H9 (cell line): ENCODE results near the gene DHCR24. TPM values are rescaled to one million over a fixed set of nuclear protein-coding genes. Genes with fewer than 3 reads are reported as not detected.

Experiments
- DNase-seq: peaks from one replicate; pipeline ENCODE4 v3.0.0-alpha.2; 2017
- H2AFZ ChIP-seq: one replicate; pipeline ENCODE4 v1.6.1; 2013; ENCODE audit warnings: mild to moderate bottlenecking, low read length, control low read depth, moderate library complexity
- H2AK5ac ChIP-seq: 2 replicates; pipeline ENCODE4 v1.6.1; 2013; ENCODE audit warnings: low read length, control low read depth, mixed read lengths; ENCODE audit not compliant: insufficient read length
- H2BK120ac ChIP-seq: one replicate; pipeline ENCODE4 v1.6.1; 2013; ENCODE audit warnings: low read depth, mild to moderate bottlenecking, low read length, control low read depth, inconsistent platforms; ENCODE audit not compliant: poor library complexity, severe bottlenecking
- H2BK12ac ChIP-seq: 2 replicates; pipeline ENCODE4 v1.6.1; 2013; ENCODE audit warnings: low read length, control low read depth, mixed read lengths, low read depth; ENCODE audit not compliant: insufficient read length
- H2BK15ac ChIP-seq: 2 replicates; pipeline ENCODE4 v1.6.1; 2013; ENCODE audit warnings: low read depth, low read length, control low read depth
- H2BK20ac ChIP-seq: one replicate; pipeline ENCODE4 v1.6.1; 2013; ENCODE audit warnings: low read depth, mild to moderate bottlenecking, low read length, control low read depth, inconsistent platforms; ENCODE audit not compliant: poor library complexity, severe bottlenecking
- H2BK5ac ChIP-seq: 2 replicates; pipeline ENCODE4 v1.6.1; 2013; ENCODE audit warnings: low read length, control low read depth, mixed read lengths; ENCODE audit not compliant: insufficient read length
- H3K14ac ChIP-seq: 2 replicates; pipeline ENCODE4 v1.6.1; 2013; ENCODE audit warnings: low read length, control low read depth; ENCODE audit not compliant: insufficient read depth
- H3K18ac ChIP-seq: 2 replicates; pipeline ENCODE4 v1.6.1; 2013; ENCODE audit warnings: low read depth, mild to moderate bottlenecking, mixed read lengths, low read length, control low read depth; ENCODE audit not compliant: insufficient read length
- H3K23ac ChIP-seq: 2 replicates; pipeline ENCODE4 v1.6.1; 2013; ENCODE audit warnings: low read length, control low read depth, mixed read lengths, low read depth; ENCODE audit not compliant: insufficient read length
- H3K23me2 ChIP-seq: 2 replicates; pipeline ENCODE4 v1.6.1; 2013; ENCODE audit warnings: low read depth, mild to moderate bottlenecking, mixed read lengths, low read length, control low read depth; ENCODE audit not compliant: insufficient read length, poor library complexity, severe bottlenecking
- H3K27ac ChIP-seq: 2 replicates; pipeline ENCODE4 v1.5.1; 2013; ENCODE audit warnings: low read length, control low read depth, mixed read lengths, low read depth; ENCODE audit not compliant: insufficient read length
- H3K27me3 ChIP-seq: 2 replicates; pipeline ENCODE4 v1.6.1; 2013; ENCODE audit warnings: low read length, control low read depth, inconsistent platforms; ENCODE audit not compliant: insufficient read depth
- H3K4ac ChIP-seq: 2 replicates; pipeline ENCODE4 v1.6.1; 2013; ENCODE audit warnings: low read depth, mild to moderate bottlenecking, control low read depth, inconsistent platforms, low read length, moderate library complexity
- H3K4me1 ChIP-seq: 2 replicates; pipeline ENCODE4 v1.6.1; 2013; ENCODE audit warnings: low read length, control low read depth, inconsistent platforms; ENCODE audit not compliant: insufficient read depth
- H3K4me2 ChIP-seq: 2 replicates; pipeline ENCODE4 v1.6.1; 2013; ENCODE audit warnings: low read length, control low read depth, mixed read lengths; ENCODE audit not compliant: insufficient read length, insufficient read depth
- H3K56ac ChIP-seq: 2 replicates; pipeline ENCODE4 v1.6.1; 2013; ENCODE audit warnings: low read depth, mild to moderate bottlenecking, mixed read lengths, low read length, control low read depth; ENCODE audit not compliant: insufficient read length
- H3K79me1 ChIP-seq: 2 replicates; pipeline ENCODE4 v1.6.1; 2013; ENCODE audit warnings: low read depth, mild to moderate bottlenecking, moderate library complexity, low read length, control low read depth, inconsistent platforms; ENCODE audit not compliant: insufficient read depth, poor library complexity, severe bottlenecking
- H3K79me2 ChIP-seq: 2 replicates; pipeline ENCODE4 v1.6.1; 2013; ENCODE audit warnings: low read length, control low read depth, inconsistent platforms; ENCODE audit not compliant: insufficient read depth
- H3K9ac ChIP-seq: 2 replicates; pipeline ENCODE4 v1.6.1; 2013; ENCODE audit warnings: low read length, control low read depth, mixed read lengths; ENCODE audit not compliant: insufficient read length; ENCODE audit errors: extremely low read depth
- H3K9me3 ChIP-seq: one replicate; pipeline ENCODE4 v1.6.1; 2013; ENCODE audit warnings: low read depth, low read length, inconsistent platforms; ENCODE audit not compliant: control insufficient read depth
- H3T11ph ChIP-seq: one replicate; pipeline ENCODE4 v1.6.1; 2013; ENCODE audit warnings: mild to moderate bottlenecking, low read length, control low read depth, inconsistent platforms
- H4K20me1 ChIP-seq: one replicate; pipeline ENCODE4 v1.6.1; 2013; ENCODE audit not compliant: control insufficient read depth, insufficient read length, insufficient read depth
- H4K5ac ChIP-seq: 2 replicates; pipeline ENCODE4 v1.6.1; 2013; ENCODE audit warnings: low read depth, mild to moderate bottlenecking, mixed read lengths, low read length, control low read depth; ENCODE audit not compliant: insufficient read length
- H4K8ac ChIP-seq: replicated peaks from 2 replicates; pipeline ENCODE4 v1.6.1; 2013; ENCODE audit warnings: low read length, control low read depth, mixed read lengths, low read depth; ENCODE audit not compliant: insufficient read length
- H4K91ac ChIP-seq: 2 replicates; pipeline ENCODE4 v1.6.1; 2013; ENCODE audit warnings: low read depth, mild to moderate bottlenecking, moderate library complexity, mixed read lengths, low read length, control low read depth; ENCODE audit not compliant: insufficient read length
- H3K27ac Mint-ChIP-seq, 3 experiments: 2 replicates in 2 of 3; 3 replicates in 1 of 3; pipeline ENCODE4 v1.8.0; 2020 to 2021; ENCODE audit warnings: mixed read lengths in 3 of 3, mild to moderate bottlenecking in 1 of 3, moderate library complexity in 1 of 3
- H3K27me3 Mint-ChIP-seq: 2 replicates; pipeline ENCODE4 v1.8.0; 2021; ENCODE audit warnings: low read depth, mild to moderate bottlenecking, moderate library complexity, mixed read lengths
- H3K36me3 Mint-ChIP-seq, 3 experiments: 2 replicates in 2 of 3; 3 replicates in 1 of 3; pipeline ENCODE4 v1.8.0; 2020 to 2021; ENCODE audit warnings: low read depth in 3 of 3, mixed read lengths in 3 of 3; ENCODE audit not compliant: insufficient read depth in 1 of 3
- H3K4me1 Mint-ChIP-seq, 2 experiments: 2 replicates each; pipeline ENCODE4 v1.8.0; 2020; ENCODE audit warnings: mixed read lengths in 2 of 2
- H3K4me3 Mint-ChIP-seq, 2 experiments: 2 replicates in 1 of 2; 3 replicates in 1 of 2; pipeline ENCODE4 v1.8.0; 2020 to 2021; ENCODE audit warnings: mild to moderate bottlenecking in 2 of 2, mixed read lengths in 2 of 2, moderate library complexity in 1 of 2
- H3K9me3 Mint-ChIP-seq, 2 experiments: 2 replicates in 1 of 2; 3 replicates in 1 of 2; pipeline ENCODE4 v1.8.0; 2020; ENCODE audit warnings: mild to moderate bottlenecking in 2 of 2, mixed read lengths in 2 of 2, moderate library complexity in 1 of 2
- CTCF ChIP-seq: fragments of 200-600 bp; sonication (generic); conservative IDR thresholded peaks from 3 replicates; pipeline ENCODE4 v1.8.0; 2021; ENCODE audit warnings: antibody characterized with exemption, mild to moderate bottlenecking
- WGBS: extraction: QIAGEN DNeasy Blood & Tissue Kit; methylation state at CpG from one replicate; pipeline ENCODE4 v1.1.7; 2013; ENCODE audit warnings: missing lambda C conversion rate, low lambda C conversion rate, mixed read lengths; ENCODE audit not compliant: insufficient read length; ENCODE audit errors: extremely low coverage; 5-methylcytosine and 5-hydroxymethylcytosine counted together
- total RNA-seq: library from RNA; stranded (reverse); gene quantifications from 2 replicates; pipeline ENCODE4 v1.2.1, GENCODE V29; 2021

Gene DHCR24
- total RNA-seq, 1 experiment from 2014 or later: 318 TPM

- Histone ChIP-seq H2BK12ac (no peak overlapping the region), H2BK5ac (no peak overlapping the region), H4K5ac (no peak overlapping the region), H4K8ac (no peak overlapping the region), H4K91ac (no peak overlapping the region), H3K27ac (no peak overlapping the region), H3K79me2 (no peaks in the 10 kb centered on the region), H3K79me1 (no peaks in the 10 kb centered on the region), H2AK5ac (no peak overlapping the region), H4K20me1 (no peaks in the 10 kb centered on the region), H3K4ac (no peak overlapping the region), H3K9ac (no peak overlapping the region), H3K4me1 (peaks cover 9% of the 10 kb centered on the region; the same call in 1 of the 2 replicates), H3K4me2 (no peak overlapping the region), H2BK120ac (no peak overlapping the region), H3K18ac (no peak overlapping the region), H3K23ac (no peak overlapping the region), H3K14ac (no peak overlapping the region), H2BK20ac (no peak overlapping the region), H3T11ph (no peak overlapping the region), H3K56ac (no peak overlapping the region), H2BK15ac (no peak overlapping the region), H2AFZ (no peak overlapping the region), H3K27me3 (no peaks in the 10 kb centered on the region), H3K23me2 (no peaks in the 10 kb centered on the region), H3K9me3 (no peaks in the 10 kb centered on the region)
- H3K9me3 Mint-ChIP-seq: no peaks in the 10 kb centered on the region
- WGBS: no CpG with 5 or more reads among the region's 7 CpGs
- DNase-seq: no peak
- peaks cover 35% of the 10 kb centered on the region for H3K27me3 Mint-ChIP-seq
- H3K27ac Mint-ChIP-seq: no peak overlapping the region
- H3K36me3 Mint-ChIP-seq: no peaks in the 10 kb centered on the region
- H3K4me3 Mint-ChIP-seq: no peak overlapping the region
- no peak for TF ChIP-seq CTCF
- peaks cover 50 to 55% of the 10 kb centered on the region in 2 experiments for H3K4me1 Mint-ChIP-seq
These were observed 71.7 kb downstream of the DHCR24 start for GRCh38 chr1:54815086-54815876.
